Activated CD4-positive, alpha-beta T cell treated with anti-CD3 and anti-CD28 coated beads, Interleukin-2, amount 50 U/mL, for 4 hours (primary cell): ENCODE measurements around the gene ASXL2.
"Not testable (repeated sequence)": the region's sequence is repeated elsewhere in the genome, so short reads cannot be mapped to it uniquely, and the experiment has no call there.

Experiments
- DNase-seq, 2 experiments: peaks; one replicate each; pipeline ENCODE4 v3.0.0-alpha.2; 2020

Gene ASXL2

DNA sequence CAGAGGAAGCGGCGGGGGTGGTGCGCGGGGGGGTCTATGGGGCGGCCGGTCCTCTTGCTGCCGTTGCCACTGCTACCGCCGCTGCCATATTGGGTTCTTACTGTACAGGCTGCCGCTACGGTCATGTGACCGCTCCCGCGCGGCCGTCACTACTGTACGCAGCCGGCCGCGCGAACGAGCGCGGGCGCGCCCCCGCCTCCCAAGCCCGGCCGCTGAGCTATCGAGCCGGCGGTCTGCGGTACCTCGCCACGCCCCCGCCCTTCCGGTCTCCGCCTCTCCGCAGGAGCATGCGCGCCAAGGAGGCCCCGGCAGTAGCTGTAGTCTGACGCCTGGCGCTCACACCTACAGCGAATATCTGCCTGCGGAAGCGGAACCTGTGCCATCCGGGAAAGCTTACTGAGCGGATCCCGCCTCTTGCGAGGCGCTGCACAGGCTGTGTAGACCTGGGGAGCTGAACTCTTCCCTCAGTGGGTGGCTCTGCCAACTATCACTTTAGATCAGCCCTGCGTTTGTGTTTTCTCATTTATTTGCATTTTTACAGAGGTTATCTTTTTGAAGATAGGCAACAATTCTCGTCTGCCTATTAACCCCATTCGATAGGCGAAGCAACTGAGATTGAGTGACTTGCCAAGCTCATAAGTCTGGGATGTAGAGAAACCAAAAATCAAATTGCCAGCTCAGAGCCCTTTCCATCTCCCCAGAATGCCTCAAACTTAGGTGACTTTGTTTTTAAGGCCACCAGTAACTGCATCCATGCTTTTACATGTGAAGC is at the start of gene ASXL2:
Gene ASXL2, minus strand, starts transcription at position 127 of the 772 bp plus-strand sequence. CDS start 265 bp downstream, outside the sequence.
- peak; percentile 93 to 96 for DNase-seq

DNA sequence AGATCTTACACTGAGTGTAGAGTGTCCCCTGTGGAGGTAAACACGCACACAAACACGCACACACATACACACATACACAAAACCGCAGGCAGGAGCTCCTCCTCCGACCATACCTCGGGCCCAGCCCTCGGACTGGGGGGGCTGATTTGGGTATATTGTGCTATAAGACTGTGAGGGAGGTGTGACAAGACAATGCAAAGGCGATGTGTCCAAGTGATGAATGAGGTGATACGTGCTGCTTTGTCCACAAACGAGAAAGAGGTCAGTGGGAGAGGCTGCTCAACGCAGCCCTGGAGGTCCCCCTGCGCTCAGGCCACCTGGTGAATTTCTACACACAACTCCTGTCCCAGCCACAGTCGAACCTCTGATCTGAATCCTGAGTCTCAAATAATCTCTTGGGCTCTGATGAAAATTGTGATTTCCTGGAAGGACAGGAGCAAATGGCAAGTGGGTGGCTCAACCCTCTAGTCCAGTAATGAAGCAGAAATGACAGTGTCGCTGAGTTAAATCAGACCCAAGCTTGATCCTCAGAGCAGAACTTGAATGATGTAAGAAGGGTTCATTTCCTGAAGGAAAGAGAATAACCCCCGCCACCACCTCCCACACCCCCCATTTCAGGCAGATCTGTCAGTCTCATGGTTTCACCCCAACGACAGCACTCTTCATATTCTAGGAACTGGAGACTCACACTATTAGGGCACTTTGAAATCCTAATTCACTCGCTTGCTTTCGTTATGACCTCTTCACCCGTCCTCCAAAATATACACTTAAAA is 48.9 kb upstream of the ASXL2 start:
- DNase-seq, result no peak

DNA sequence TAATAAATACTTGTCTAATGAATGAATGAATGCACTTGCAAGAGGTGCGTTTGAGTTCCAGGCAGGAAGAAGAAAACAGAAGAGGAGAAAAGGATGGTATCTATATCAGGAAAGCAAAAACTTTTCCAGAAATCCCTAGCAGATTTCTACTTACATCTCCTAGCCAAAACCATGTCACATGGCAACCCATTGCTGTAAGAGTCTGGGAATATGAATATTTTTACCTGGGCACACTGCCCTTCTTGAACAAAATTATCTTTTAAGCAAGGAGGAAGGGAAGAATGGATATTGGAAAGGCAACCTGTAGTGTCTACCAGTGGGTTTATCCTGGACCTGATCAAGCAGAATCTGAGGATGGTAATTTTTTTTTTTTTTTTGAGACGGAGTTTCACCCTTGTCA is 44.2 kb upstream of the ASXL2 start:
- DNase-seq, result no peak

DNA sequence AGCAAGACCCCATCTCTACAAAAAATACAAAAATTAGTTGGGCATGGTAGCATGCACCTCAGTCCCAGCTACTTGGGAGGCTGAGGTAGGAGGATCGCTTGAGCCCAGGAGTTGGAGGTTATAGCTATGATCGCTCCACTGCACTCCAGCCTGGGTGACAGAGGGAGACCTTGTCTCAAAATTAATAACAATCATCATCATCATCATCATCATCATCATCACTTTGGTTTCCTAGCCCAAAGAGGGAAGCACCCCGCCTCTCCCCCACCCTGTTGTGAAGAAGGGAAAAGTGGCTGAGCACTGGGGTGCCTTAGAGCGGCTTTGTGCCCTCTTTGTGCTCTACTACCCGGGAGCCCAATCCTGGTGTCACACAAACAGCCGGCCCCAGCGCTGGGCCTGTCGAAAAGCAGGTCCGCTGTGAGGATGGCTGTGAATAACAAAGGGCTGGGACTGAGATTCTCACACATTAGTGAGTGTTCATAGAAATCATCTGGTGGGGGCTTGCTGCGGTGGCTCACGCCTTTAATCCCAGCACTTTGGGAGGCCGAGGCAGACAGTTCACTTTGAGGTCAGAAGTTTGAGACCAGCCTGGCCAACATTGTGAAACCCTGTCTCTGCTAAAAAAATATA is 42.6 kb upstream of the ASXL2 start:
- no peak for DNase-seq

DNA sequence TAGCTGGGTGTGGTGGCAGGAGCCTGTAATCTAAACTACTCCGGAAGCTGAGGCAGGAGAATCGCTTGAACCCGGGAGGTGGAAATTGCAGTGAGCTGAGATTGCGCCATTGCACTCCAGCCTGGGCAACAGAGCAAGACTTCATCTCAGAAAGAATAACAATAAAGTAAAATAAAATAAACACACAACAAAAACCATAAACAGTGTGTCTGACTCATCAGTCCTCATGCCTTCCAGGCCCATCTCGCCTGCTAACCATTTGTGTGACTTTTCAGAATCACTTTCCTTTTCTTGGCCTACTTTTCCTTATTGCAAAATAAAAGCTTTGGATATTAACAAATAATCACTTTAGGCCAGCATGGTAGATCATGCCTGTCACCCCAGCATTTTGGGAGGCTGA is 42.0 kb upstream of the ASXL2 start:
- no peak for DNase-seq

DNA sequence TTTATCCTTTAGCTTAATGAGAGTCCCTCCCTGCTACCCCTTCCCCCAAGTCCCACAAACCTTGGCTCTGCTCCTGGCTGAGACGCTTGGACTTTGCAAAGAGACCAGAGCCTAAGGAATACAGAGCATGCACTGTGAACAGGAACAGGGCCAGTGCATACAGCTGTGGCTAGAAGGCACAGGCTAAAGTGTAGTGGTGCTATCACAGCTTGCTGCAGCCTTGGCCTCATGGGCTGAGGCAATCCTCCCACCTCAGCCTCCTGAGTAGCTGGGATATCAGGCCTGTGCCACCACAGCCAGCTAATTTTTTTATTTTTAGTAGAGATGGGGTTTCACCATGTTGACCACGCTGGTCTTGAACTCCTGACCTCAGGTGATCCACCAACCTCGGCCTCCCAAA is 39.5 kb upstream of the ASXL2 start:
- DNase-seq, result no peak

DNA sequence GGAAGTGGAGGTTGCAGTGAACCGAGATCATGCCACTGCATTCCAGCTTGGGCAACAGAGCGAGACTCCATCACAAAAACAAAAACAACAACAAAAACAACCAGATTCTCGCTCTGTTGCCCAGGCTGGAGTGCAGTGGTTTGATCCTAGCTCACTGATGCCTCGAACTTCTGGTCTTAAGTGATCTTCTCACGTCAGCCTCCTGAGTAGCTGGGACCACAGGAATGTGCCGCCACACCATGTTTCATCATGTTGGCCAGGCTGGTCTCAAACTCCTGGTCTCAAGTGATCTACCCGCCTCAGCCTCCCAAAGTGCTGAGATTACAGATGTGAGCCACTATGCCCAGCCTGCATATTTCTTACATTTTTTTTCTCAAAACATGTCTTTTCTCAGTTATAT is 39.1 kb upstream of the ASXL2 start:
- not testable (repeated sequence) for DNase-seq

DNA sequence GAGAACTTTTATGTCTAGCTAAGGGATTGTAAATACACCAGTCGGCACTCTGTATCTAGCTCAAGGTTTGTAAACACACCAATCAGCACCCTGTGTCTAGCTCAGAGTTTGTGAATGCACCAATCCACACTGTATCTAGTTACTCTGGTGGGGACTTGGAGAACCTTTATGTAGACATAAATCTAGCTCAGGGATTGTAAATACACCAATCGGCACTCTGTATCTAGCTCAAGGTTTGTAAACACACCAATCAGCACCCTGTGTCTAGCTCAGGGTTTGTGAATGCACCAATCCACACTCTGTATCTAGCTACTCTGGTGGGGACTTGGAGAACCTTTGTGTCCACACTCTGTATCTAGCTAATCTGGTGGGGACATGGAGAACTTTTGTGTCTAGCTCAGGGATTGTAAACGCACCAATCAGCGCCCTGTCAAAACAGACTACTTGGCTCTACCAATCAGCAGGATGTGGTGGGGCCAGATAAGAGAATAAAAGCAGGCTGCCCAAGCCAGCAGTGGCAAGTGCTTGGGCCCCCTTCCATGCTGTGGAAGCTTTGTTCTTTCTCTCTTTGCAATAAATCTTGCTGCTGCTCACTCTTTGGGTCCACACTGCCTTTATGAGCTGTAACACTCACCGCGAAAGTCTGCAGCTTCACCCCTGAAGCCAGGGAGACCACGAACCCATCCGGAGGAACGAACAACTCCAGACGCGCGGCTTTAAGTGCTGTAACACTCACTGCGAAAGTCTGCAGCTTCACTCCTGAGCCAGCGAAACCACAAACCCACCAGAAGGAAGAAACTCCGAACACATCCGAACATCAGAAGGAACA is 37.9 kb upstream of the ASXL2 start:
- peak; percentile 5 for DNase-seq

DNA sequence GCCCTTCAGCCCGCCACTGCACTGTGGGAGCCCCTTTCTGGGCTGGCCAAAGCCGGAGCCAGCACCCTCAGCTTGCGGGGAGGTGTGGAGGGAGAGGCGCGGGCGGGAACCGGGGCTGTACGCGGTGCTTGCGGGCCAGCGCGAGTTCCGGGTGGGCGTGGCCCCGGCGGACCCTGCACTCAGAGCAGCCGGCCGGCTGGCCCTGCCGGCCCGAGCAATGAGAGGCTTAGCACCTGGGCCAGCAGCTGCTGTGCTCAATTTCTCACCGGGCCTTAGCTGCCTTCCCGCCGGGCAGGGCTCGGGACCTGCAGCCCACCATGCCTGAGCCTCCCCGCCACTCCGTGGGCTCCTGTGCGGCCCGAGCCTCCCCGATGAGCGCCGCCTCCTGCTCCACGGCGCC is 37.1 kb upstream of the ASXL2 start:
- DNase-seq, result not testable (repeated sequence)

DNA sequence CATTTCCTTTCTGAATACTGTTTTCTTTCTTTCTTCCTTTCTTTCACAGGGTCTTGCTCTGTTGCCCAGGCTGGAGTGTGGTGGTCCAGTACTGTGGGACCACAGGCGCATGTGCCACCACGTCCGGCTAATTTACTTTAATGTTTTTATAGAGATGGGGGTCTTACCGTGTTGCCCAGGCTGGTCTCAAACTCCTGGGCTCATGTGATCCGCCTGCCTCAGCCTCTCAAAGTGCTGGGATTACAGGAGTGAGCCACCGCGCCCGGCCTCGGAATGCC is 35.3 kb upstream of the ASXL2 start:
- DNase-seq, result not testable (repeated sequence)

DNA sequence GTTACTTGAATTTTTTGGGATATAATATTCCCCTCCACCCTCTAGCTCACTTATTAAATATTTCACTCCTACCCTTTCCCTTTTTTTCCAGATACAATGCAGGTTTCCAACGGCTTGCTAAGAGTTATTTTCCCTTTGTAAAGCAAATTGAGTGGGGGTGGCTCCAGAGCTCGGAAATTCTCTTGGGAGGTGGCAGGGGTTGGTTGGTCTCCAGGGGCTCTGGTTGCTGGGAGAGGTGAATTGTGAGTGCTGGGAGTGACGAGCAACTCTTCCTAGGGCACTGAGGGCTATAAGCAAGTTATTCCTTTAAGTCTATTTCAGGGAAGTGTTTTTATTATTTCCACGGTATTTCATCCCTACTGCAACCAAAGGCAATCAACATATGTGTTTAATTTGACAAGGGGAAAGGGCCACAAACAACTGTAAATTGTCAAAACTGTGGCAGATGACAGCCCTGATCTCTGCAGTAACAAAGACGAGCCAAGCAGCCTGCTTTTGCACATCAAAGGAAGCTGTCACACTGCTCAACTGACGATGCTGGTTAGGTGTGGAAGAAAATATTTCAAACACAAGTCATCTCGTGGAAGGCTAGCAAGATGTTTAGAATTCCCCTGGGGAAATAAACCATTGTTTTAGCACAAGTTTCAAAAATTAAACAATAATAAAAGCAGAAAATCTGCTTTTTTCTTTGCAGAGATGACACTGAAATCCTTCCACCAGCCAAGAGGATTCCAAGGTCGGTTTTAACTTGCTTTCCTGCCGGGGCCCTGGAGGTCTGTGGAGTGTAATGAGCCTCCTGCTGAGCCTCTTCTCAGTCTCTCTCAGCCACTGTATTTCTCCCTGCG is 34.8 kb upstream of the ASXL2 start:
- DNase-seq, result no peak

DNA sequence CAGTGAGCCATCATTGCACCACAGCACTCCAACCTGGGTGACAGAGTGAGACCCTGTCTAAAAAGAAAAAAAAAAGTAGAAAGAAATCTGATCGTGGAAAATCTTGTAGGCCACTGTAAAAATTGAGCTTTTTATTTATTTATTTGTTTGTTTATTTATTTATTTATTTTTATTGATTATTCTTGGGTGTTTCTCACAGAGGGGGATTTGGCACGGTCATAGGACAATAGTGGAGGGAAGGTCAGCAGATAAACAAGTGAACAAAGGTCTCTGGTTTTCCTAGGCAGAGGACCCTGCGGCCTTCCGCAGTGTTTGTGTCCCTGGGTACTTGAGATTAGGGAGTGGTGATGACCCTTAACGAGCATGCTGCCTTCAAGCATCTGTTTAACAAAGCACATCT is 31.3 kb upstream of the ASXL2 start:
- DNase-seq, result not testable (repeated sequence)

DNA sequence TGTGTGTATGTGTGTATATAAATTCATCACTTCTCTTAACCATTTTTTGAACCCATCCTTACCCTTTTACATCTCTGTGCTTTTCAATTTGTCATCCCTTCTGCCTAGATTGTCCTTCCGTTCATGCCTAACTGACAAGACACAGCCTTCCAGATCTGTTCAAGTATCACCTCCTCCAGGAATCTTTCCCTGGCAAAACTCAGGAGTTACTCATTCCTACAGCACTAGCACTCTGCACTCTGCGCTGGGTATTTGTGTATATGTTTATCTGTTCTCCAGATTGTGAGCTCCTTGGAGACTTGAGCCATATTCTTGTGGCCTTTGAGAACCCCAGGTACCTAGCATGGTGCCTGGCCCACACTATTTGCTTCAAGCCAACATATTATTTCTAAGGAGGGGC is 26.8 kb upstream of the ASXL2 start:
- DNase-seq, result no peak

DNA sequence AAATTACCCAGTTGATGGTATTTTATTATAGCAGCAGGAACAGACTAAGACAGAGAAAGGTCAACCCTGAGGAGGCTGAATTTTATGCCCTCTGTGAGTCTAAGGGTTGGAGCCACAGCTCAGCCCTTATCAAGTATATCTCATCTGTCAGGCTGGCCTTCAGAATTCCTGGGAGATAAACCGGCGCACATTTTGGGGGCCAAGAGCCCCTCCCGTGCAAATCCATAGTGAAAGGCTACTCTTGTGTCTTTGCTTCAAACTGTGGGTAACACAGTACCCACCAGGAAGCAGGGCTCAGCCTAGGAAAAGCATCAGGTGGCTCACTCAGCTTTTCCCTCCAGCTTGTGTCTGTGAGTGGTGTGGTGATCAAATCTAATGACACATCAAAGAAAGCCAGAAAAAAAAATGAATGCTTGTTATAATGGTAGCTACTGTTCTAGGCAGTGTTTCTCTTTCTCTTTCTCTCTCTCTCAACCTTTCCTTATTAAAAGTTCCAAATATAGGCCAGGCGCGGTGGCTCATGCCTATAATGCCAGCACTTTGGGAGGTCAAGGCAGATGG is 25.0 kb upstream of the ASXL2 start:
- no peak for DNase-seq

DNA sequence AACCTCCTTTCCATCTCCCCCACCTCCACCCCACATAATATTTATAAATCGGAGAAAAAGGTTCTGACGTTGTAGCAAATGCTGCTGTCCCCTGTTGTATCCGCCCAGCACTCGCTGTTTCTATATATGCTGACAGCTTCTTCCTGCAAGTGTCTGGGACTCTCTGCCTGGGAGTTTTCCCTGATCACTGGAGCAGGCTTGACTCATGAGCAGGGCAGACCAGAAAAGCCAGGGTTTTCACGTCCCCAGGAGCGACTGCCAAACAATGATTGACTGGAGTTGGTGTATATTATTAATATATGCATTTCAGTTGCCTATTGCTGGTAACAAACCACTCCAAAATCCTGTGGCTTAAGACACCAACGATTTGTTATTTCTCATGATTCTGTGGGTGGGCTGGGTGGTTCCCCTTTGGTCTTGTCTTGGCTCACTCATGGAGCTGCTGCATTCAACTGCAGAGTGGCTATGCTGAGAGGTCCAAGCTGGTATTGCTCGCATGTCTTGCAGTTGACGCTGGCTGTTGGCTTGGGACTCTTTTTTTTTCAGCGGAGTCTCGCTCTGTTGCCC is 21.2 kb upstream of the ASXL2 start:
- DNase-seq, result no peak

DNA sequence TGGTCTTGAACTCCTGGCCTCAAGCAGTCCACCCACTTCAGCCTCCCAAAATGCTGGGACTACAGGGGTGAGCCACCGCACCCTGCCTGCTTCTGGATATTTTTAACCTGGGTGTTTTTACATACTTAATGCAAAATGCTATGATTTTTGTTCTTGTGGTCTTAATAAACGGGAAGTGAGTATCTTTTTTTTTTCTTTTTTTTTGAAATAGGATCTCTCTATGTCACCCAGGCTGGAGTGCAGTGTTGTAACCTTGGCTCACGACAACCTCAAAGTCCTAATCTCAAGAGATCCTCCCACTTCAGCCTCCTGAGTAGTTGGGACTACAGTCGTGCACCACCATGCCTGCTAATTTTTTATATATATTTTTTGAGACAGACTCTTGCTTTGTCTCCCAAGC is 19.2 kb upstream of the ASXL2 start:
- no peak for DNase-seq

DNA sequence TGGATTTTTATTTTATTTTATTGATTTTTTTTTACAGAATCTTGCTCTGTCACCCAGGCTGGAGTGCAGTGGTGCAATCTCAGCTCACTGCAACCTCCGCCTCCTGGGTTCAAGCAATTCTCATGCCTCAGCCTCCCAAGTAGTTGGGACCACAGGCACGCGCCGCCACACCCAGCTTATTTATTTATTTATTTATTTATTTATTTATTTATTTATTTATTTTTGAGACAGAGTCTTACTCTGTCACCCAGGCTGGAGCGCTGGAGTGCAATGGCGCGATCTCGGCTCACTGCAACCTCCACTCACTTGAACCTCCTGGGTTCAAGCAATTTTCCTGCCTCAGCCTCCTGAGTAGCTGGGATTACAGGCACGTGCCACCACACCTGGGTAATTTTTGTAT is 18.0 kb upstream of the ASXL2 start:
- not testable (repeated sequence) for DNase-seq

DNA sequence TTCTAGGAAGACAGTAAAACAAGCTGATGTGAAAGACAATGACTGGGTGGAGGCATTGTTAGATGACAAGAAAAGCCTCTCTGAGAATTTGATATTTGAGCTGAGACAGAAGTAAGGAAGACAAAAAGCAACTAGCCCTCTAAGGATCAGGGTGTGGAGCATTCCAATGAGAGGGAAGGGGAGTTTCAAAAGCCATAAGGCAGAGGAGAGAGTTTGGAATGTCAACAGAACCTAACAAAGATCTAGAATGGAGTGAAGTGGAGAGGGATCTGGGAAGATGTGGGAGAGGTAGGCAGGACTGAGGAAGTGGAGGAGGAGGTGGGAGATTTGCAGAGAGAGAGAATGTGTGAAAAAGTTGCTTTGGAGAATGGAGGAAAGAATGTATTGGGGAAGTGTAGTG is 17.3 kb upstream of the ASXL2 start:
- DNase-seq, result no peak

DNA sequence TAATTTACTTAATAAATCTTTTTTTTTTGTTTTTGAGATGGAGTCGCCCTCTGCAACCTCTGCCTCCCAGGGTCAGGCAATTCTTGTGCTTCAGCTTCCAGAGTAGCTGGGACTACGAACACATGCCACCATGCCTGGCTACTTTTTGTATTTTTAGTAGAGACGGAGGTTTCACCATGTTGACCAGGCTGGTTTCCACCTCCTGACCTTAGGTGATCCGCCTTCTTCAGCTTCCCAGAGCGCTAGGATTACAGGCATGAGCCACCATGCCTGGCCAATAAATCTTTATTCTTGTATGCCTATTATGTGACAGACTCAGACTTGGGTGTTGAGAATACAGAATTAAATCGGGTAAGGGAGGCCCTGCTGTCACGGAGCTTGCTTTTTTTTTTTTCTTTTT is 16.7 kb upstream of the ASXL2 start:
- DNase-seq, result no peak

DNA sequence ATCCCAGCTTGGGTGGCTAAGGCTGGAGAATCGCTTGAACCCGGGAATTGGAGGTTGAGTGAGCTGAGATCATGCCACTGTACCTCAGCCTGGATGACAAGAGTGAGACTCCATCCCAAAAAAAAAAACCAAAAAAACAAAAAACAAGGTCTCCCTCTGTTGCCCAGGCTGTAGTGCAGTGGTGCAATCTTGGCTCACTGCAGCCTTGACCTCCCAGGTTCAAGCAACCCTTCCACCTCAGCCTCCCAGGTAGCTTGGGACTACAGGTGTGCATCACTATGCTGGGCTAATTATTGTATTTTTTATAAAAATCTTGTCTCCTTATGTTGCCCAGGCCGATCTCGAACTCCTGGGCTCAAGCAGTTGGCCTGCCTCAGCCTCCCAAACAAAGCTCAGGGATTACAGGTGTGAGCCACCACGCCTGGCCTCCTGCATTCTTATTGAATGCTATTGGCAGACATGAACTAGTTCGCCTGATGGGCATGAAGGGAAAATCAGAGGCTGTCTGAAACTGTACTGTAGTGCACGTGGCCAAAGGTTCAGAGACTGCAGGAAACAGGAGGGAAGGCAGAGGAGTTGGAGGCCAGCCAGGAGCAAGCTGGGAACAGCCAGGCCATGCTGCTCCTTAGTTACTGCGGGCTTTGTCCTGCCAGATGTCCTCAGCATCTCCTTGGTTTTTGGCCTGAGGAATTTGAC is 16.0 kb upstream of the ASXL2 start:
- no peak for DNase-seq

DNA sequence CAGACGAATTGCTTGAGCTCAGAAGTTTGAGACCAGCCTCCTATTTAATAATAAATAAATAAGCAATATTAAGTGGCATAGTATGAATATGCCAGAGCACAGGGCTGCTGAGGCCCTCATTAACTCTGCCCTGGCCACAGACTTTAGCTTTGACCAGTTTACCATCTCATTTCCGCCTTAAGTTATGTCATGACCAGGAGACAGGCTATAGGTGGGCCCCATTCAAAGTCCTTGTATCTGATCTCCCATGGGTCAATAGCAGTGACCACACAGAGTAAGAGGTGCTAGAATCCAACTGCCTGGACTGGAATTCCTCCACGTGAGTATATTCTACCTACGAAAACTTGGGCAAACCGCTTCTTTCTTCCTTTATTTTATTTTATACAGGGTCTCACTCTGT is 13.4 kb upstream of the ASXL2 start:
- DNase-seq, result no peak
